K562 (cell line): ENCODE data around the gene CHMP1A. TPM values are rescaled to one million over a fixed set of nuclear protein-coding genes. Genes with fewer than 3 reads are reported as not detected.

ENCODE experiments used
- MCM7 ChIP-seq, 2 experiments: fragments of 450-650 bp; IDR thresholded peaks; 2 replicates each; pipeline ENCODE4 v1.6.1; 2016 to 2018
- MEF2A ChIP-seq: IDR thresholded peaks from 2 replicates; pipeline ENCODE4 v1.6.1; 2011; ENCODE audit warnings: low read depth, mild to moderate bottlenecking, low read length, moderate library complexity; ENCODE audit not compliant: control insufficient read depth
- polyA plus RNA-seq, 8 experiments: library from polyadenylated mRNA; depleted of rRNA in 4 of 8; stranded (reverse) in 5 of 8; unstranded in 3 of 8; fragments of >200 nt; fragmentation: Nextera tagmentation in 2 of 8; fragmentation: Illumina TruSeq in 1 of 8; extraction: Ambion mirVana in 2 of 8; extraction: Trizol in 1 of 8; gene quantifications; 2 replicates each; pipeline versions ENCODE4 v1.2.1 to v1.2.3, GENCODE V29; 2011 to 2014; ENCODE audit warnings: inconsistent platforms in 1 of 8, missing spikeins in 1 of 8
- total RNA-seq, 7 experiments: library from RNA; depleted of rRNA in 6 of 7; stranded (reverse); fragments of >200 nt in 6 of 7; fragmentation: Illumina TruSeq in 2 of 7; extraction: Trizol in 2 of 7; gene quantifications; 2 replicates each; pipeline versions ENCODE4 v1.2.1 to v1.2.3, GENCODE V29; 2011 to 2021; ENCODE audit warnings: low replicate concordance in 1 of 7
- TF ChIP-seq, protein P1 (sequence below): fragments of 450-650 bp; IDR thresholded peaks from 2 replicates; pipeline ENCODE4 v1.6.1; 2017; ENCODE audit warnings: antibody characterized with exemption, mild to moderate bottlenecking
- TF ChIP-seq, protein P2 (sequence below): conservative IDR thresholded peaks from 2 replicates; pipeline ENCODE4 v1.6.1; 2011; ENCODE audit warnings: low read depth, mild to moderate bottlenecking, low read length; ENCODE audit not compliant: control insufficient read depth
- TF ChIP-seq, protein P3 (sequence below): sonication (generic); formaldehyde crosslinking; IDR thresholded peaks from 2 replicates; pipeline ENCODE4 v1.8.1; 2022; ENCODE audit warnings: missing genetic modification reagents

The CHMP1A gene
- total and polyA plus RNA-seq, 9 of the 15 experiments (the other 6 are each of a cell fraction or from before 2014, with no cell fraction given) = 0.83 to 79.9 (median 45.2) TPM

DNA sequence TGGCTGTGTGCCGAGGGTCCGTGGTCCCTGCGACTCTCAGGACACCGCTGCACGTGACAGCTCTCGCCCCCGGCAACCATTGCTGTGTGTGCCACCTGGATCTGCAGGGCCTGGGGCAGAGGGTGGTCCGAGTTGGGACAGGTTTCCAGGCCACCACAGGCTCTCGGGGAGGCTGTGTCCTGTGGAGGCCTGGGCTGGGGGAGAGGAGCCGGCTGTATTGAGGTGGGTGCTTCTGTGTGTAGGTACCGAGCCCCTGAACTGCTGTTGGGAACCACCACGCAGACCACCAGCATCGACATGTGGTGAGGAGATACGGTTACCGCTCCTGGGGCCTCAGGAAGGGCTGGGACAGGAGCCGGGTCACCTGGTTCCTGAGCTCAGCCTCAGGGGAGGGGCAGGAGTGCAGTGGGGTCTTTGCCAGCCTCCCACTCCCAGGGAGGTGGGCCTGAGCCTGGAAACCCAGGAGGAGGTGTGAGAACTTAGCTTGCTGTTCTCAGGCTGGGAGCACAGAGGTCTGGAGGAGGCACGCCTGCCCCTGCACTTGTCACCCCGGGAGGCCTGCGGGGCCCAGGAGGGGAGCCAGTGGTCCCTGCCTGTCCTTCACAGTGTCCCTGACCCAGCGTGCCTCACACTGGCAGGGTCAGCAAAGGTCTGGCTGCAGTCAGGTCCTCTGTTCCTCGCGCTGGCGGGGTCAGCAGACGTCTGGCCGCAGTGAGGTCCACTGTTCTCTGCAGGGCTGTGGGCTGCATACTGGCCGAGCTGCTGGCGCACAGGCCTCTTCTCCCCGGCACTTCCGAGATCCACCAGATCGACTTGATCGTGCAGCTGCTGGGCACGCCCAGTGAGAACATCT lies 36.6 kb upstream of the CHMP1A start (continued):
- TF ChIP-seq, protein P1, sequence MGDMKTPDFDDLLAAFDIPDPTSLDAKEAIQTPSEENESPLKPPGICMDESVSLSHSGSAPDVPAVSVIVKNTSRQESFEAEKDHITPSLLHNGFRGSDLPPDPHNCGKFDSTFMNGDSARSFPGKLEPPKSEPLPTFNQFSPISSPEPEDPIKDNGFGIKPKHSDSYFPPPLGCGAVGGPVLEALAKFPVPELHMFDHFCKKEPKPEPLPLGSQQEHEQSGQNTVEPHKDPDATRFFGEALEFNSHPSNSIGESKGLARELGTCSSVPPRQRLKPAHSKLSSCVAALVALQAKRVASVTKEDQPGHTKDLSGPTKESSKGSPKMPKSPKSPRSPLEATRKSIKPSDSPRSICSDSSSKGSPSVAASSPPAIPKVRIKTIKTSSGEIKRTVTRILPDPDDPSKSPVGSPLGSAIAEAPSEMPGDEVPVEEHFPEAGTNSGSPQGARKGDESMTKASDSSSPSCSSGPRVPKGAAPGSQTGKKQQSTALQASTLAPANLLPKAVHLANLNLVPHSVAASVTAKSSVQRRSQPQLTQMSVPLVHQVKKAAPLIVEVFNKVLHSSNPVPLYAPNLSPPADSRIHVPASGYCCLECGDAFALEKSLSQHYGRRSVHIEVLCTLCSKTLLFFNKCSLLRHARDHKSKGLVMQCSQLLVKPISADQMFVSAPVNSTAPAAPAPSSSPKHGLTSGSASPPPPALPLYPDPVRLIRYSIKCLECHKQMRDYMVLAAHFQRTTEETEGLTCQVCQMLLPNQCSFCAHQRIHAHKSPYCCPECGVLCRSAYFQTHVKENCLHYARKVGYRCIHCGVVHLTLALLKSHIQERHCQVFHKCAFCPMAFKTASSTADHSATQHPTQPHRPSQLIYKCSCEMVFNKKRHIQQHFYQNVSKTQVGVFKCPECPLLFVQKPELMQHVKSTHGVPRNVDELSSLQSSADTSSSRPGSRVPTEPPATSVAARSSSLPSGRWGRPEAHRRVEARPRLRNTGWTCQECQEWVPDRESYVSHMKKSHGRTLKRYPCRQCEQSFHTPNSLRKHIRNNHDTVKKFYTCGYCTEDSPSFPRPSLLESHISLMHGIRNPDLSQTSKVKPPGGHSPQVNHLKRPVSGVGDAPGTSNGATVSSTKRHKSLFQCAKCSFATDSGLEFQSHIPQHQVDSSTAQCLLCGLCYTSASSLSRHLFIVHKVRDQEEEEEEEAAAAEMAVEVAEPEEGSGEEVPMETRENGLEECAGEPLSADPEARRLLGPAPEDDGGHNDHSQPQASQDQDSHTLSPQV = no peak
- no peak for TF ChIP-seq MEF2A
- TF ChIP-seq MCM7 (IDR thresholded peaks at IDR 0.05) = no peak
- TF ChIP-seq, protein P2, sequence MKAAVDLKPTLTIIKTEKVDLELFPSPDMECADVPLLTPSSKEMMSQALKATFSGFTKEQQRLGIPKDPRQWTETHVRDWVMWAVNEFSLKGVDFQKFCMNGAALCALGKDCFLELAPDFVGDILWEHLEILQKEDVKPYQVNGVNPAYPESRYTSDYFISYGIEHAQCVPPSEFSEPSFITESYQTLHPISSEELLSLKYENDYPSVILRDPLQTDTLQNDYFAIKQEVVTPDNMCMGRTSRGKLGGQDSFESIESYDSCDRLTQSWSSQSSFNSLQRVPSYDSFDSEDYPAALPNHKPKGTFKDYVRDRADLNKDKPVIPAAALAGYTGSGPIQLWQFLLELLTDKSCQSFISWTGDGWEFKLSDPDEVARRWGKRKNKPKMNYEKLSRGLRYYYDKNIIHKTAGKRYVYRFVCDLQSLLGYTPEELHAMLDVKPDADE = no peak
- TF ChIP-seq, protein P3, sequence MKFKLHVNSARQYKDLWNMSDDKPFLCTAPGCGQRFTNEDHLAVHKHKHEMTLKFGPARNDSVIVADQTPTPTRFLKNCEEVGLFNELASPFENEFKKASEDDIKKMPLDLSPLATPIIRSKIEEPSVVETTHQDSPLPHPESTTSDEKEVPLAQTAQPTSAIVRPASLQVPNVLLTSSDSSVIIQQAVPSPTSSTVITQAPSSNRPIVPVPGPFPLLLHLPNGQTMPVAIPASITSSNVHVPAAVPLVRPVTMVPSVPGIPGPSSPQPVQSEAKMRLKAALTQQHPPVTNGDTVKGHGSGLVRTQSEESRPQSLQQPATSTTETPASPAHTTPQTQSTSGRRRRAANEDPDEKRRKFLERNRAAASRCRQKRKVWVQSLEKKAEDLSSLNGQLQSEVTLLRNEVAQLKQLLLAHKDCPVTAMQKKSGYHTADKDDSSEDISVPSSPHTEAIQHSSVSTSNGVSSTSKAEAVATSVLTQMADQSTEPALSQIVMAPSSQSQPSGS = no peak
- TF ChIP-seq, all 486 proteins: peak for 7
